Right cardiac atrium (tissue), 5 donors: ENCODE data around the gene TEKTIP1. TPM values are rescaled to one million over a fixed set of nuclear protein-coding genes. Genes with fewer than 3 reads are reported as not detected.

ENCODE experiments used
- ATAC-seq, 2 donors: fragments of 200-7000 bp; cut with Tn5 transposase; one replicate each; pipeline versions ENCODE4 v1.8.0 to v1.9.1; 2020; ENCODE audit warnings: moderate library complexity in 2 of 2, mild to moderate bottlenecking in 1 of 2
- DNase-seq, 3 donors: peaks; one replicate each; pipeline ENCODE4 v3.0.0-alpha.2; 2020
- H3K27ac ChIP-seq: one replicate; pipeline ENCODE4 v1.5.1; 2013; ENCODE audit warnings: mild to moderate bottlenecking, low read length, control low read depth, moderate library complexity
- H3K27me3 ChIP-seq: one replicate; pipeline ENCODE4 v1.6.1; 2013; ENCODE audit not compliant: control insufficient read depth, insufficient read depth
- H3K4me1 ChIP-seq: one replicate; pipeline ENCODE4 v1.6.1; 2013; ENCODE audit warnings: low read length; ENCODE audit not compliant: control insufficient read depth, insufficient read depth
- H3K4me3 ChIP-seq: one replicate; pipeline ENCODE4 v1.5.1; 2013; ENCODE audit warnings: low read length, control low read depth
- H3K9me3 ChIP-seq: one replicate; pipeline ENCODE4 v1.6.1; 2013; ENCODE audit warnings: low read length; ENCODE audit not compliant: control insufficient read depth
- WGBS: extraction: QIAGEN DNeasy Blood & Tissue Kit; methylation state at CpG from one replicate; pipeline ENCODE4 v1.1.7; 2013; 5-methylcytosine and 5-hydroxymethylcytosine counted together
- intact Hi-C, 4 donors: fragments of 100-400 bp; cut with DNase I; formaldehyde crosslinking; loops; one replicate each; pipeline versions ENCODE4 v1.11.0 to v1.14.0; 2022 to 2023
- polyA plus RNA-seq: library from polyadenylated mRNA; stranded (reverse); fragments of 200-250 nt; gene quantifications from one replicate; pipeline ENCODE4 v1.2.3, GENCODE V29; 2013
- total RNA-seq, 4 donors: library from RNA; stranded (reverse); fragmentation: NEBNext Ultra II Directional; extraction: Animal tissue kit (Norgen Biotek cat#: 25700); gene quantifications; one replicate each; pipeline ENCODE4 v1.2.1, GENCODE V29; 2021
- donor health status: healthy with polysubstance abuse.
- donor health status: DM: no; HTN: yes; CAD: no.
- donor health status: DM: no; HTN: no; CAD: no.
- donor health status: DM: no; HTN: yes; CAD: no; lungs with severe emphysema.
- donor health status: DM: yes; HTN: yes; CAD: no.

The TEKTIP1 gene
- total and polyA plus RNA-seq, 5 donors: 0.20 to 1.2 (median 0.97) TPM; not detected in 2

- no peak overlapping the region for H3K27ac ChIP-seq
- H3K4me1 ChIP-seq: no peaks in the 10 kb centered on the region
- 67% methylated on average over 9 of the region's 9 CpGs for WGBS
- no peak overlapping the region for H3K4me3 ChIP-seq
- intact Hi-C loops: no loop called here
- DNase-seq: no peak
- no peaks in the 10 kb centered on the region for H3K27me3 ChIP-seq
- peak; percentile 68 to 71 for ATAC-seq
- no peaks in the 10 kb centered on the region for H3K9me3 ChIP-seq
Measured at GRCh38 chr19:3591876-3592613, 53.1 kb downstream of the TEKTIP1 start.

- H3K27me3 ChIP-seq: no peaks in the 10 kb centered on the region
- ATAC-seq: peak in 1 of 2 donors; percentile 32
- 45% methylated on average over 11 of the region's 11 CpGs for WGBS
Measured at GRCh38 chr19:3593156-3593555, 54.2 kb downstream of the TEKTIP1 start.

More at GRCh38 chr19:3593156-3593555, 54.2 kb downstream of the TEKTIP1 start:
- Histone ChIP-seq H3K4me3 (no peak overlapping the region), H3K9me3 (no peaks in the 10 kb centered on the region), H3K4me1 (no peaks in the 10 kb centered on the region), H3K27ac (no peak overlapping the region)
- intact Hi-C loops: no loop called here
- DNase-seq: peak in 1 of 3 donors; percentile 33

Other genes with a start within 250 kb of the TEKTIP1 start
- 100 to 1,000 TPM; 175 to 223 (median 188) TPM for gene NFIC, start 172.6 kb upstream of the TEKTIP1 start, total RNA-seq
- 186 TPM for gene NFIC, start 172.6 kb upstream of the TEKTIP1 start, polyA plus RNA-seq
- not detected for gene SMIM24, start 58.6 kb upstream of the TEKTIP1 start, total RNA-seq
- gene SMIM24, start 58.6 kb upstream of the TEKTIP1 start, polyA plus RNA-seq: not detected
- gene SMIM44, start 55.7 kb upstream of the TEKTIP1 start, total RNA-seq: not detected
- gene SMIM44, start 55.7 kb upstream of the TEKTIP1 start, polyA plus RNA-seq: not detected
- 10 to 100 TPM in 3 of 4 donors, 1 to 10 TPM in 1; 9.8 to 14.2 (median 11.4) TPM for gene DOHH, start 38.5 kb upstream of the TEKTIP1 start, total RNA-seq
- gene DOHH, start 38.5 kb upstream of the TEKTIP1 start, polyA plus RNA-seq: 14.8 TPM
- 10 to 100 TPM; 18.6 to 23.3 (median 21.8) TPM for gene FZR1, start 32.9 kb upstream of the TEKTIP1 start, total RNA-seq
- gene FZR1, start 32.9 kb upstream of the TEKTIP1 start, polyA plus RNA-seq: 14.3 TPM
- 10 to 100 TPM; 20.6 to 31.7 (median 29.6) TPM for gene MFSD12, start 18.4 kb downstream of the TEKTIP1 start, total RNA-seq
- gene MFSD12, start 18.4 kb downstream of the TEKTIP1 start, polyA plus RNA-seq: 21.3 TPM
- 10 to 100 TPM; 35.7 to 46.0 (median 36.2) TPM for gene HMG20B, start 33.8 kb downstream of the TEKTIP1 start, total RNA-seq
- gene HMG20B, start 33.8 kb downstream of the TEKTIP1 start, polyA plus RNA-seq: 50.5 TPM
- gene GIPC3, start 46.3 kb downstream of the TEKTIP1 start, total RNA-seq: 1 to 10 TPM in 2 of 4 donors, under 1 TPM in 2; 0.89 to 2.1 (median 1.2) TPM
- gene GIPC3, start 46.3 kb downstream of the TEKTIP1 start, polyA plus RNA-seq: 1.2 TPM
- 1 to 10 TPM; 1.3 to 2.2 (median 2.0) TPM for gene TBXA2R, start 67.7 kb downstream of the TEKTIP1 start, total RNA-seq
- gene TBXA2R, start 67.7 kb downstream of the TEKTIP1 start, polyA plus RNA-seq: 1.8 TPM
- gene CACTIN, start 87.6 kb downstream of the TEKTIP1 start, total RNA-seq: 10 to 100 TPM; 13.8 to 17.8 (median 14.4) TPM
- 13.5 TPM for gene CACTIN, start 87.6 kb downstream of the TEKTIP1 start, polyA plus RNA-seq
- 10 to 100 TPM; 38.8 to 48.3 (median 40.4) TPM for gene PIP5K1C, start 161.3 kb downstream of the TEKTIP1 start, total RNA-seq
- gene PIP5K1C, start 161.3 kb downstream of the TEKTIP1 start, polyA plus RNA-seq: 31.4 TPM
- not detected for gene TJP3, start 169.2 kb downstream of the TEKTIP1 start, total RNA-seq
- gene TJP3, start 169.2 kb downstream of the TEKTIP1 start, polyA plus RNA-seq: 0.05 TPM
- 10 to 100 TPM; 10.5 to 14.0 (median 11.8) TPM for gene APBA3, start 222.5 kb downstream of the TEKTIP1 start, total RNA-seq
- gene APBA3, start 222.5 kb downstream of the TEKTIP1 start, polyA plus RNA-seq: 13.1 TPM
- gene MRPL54, start 223.5 kb downstream of the TEKTIP1 start, total RNA-seq: 10 to 100 TPM; 62.9 to 78.1 (median 69.4) TPM
- gene MRPL54, start 223.5 kb downstream of the TEKTIP1 start, polyA plus RNA-seq: 129 TPM
- gene RAX2, start 233.1 kb downstream of the TEKTIP1 start, total RNA-seq: not detected
- gene RAX2, start 233.1 kb downstream of the TEKTIP1 start, polyA plus RNA-seq: not detected
- 1 to 10 TPM in 2 of 4 donors, under 1 TPM in 2; 0.51 to 1.8 (median 1.0) TPM for gene MATK, start 247.2 kb downstream of the TEKTIP1 start, total RNA-seq
- gene MATK, start 247.2 kb downstream of the TEKTIP1 start, polyA plus RNA-seq: 0.36 TPM